ENCODE results near the gene CRB2.
A peak's percentile ranks its signal among the peaks of the same experiment; 100 is the strongest.

Gene CRB2

DNA sequence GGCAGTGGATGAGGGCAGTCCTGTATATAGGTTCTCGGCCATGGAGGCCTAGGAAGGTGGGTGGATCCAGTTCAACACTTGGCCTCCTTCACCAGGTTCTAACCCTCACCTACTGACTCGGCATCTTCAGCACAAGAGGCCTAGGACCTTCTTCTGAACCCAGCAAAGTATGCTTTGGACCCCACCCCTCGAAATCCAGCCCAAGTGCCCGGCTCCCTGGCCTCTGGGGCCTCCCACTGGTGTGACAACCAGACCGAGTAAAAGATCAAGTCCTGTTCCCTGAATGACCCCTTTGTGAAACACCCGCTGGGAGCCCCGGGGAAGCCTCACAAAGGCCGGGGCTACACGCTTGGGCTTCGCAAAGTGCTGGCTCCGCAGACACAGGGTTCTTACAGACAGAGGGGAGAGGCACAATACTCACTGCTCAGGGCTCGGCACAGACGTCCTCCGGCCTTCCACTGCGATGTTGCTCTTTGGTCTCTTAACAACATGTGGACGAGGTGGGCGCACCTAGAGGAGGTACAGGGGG lies 47.0 kb downstream of the CRB2 start:
- TF ChIP-seq, protein P1, sequence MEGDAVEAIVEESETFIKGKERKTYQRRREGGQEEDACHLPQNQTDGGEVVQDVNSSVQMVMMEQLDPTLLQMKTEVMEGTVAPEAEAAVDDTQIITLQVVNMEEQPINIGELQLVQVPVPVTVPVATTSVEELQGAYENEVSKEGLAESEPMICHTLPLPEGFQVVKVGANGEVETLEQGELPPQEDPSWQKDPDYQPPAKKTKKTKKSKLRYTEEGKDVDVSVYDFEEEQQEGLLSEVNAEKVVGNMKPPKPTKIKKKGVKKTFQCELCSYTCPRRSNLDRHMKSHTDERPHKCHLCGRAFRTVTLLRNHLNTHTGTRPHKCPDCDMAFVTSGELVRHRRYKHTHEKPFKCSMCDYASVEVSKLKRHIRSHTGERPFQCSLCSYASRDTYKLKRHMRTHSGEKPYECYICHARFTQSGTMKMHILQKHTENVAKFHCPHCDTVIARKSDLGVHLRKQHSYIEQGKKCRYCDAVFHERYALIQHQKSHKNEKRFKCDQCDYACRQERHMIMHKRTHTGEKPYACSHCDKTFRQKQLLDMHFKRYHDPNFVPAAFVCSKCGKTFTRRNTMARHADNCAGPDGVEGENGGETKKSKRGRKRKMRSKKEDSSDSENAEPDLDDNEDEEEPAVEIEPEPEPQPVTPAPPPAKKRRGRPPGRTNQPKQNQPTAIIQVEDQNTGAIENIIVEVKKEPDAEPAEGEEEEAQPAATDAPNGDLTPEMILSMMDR (conservative IDR thresholded peaks at IDR 0.05; ENCODE audit: control insufficient read depth, insufficient read depth, low read depth, low read length): no peak
- DNase-seq (ENCODE audit: low read depth): no peak

DNA sequence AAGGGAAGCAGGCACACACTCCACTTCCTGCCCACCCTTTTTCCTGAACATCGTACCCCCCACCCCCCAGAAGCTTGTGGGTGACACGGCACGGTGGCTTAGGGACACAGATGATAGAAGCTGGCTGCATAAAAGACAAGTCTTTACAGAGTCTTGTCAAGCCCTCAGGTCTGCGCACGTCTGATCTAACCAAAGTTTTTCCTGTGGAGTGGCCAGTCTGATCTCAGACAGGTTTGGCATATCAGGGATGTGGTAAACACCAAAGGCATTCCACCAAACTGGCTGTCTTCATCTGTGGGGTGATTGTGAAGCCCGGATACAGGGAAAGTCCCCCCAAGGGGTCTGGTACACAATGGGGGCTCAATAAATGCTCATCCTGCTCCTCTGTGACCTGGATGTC lies 50.0 kb downstream of the CRB2 start:
- TF ChIP-seq, protein P1 (conservative IDR thresholded peaks at IDR 0.05; ENCODE audit: control insufficient read depth, insufficient read depth, low read depth, low read length): no peak
- no peak overlapping the region for H3K4me3 ChIP-seq (ENCODE audit: control insufficient read depth, low read depth, low read length)
- no peak for DNase-seq (ENCODE audit: low read depth)

More for the DNA sequence above, 47.0 kb downstream of the CRB2 start:
- no peak overlapping the region for H3K4me3 ChIP-seq (ENCODE audit: control insufficient read depth, low read depth, low read length)

DNA sequence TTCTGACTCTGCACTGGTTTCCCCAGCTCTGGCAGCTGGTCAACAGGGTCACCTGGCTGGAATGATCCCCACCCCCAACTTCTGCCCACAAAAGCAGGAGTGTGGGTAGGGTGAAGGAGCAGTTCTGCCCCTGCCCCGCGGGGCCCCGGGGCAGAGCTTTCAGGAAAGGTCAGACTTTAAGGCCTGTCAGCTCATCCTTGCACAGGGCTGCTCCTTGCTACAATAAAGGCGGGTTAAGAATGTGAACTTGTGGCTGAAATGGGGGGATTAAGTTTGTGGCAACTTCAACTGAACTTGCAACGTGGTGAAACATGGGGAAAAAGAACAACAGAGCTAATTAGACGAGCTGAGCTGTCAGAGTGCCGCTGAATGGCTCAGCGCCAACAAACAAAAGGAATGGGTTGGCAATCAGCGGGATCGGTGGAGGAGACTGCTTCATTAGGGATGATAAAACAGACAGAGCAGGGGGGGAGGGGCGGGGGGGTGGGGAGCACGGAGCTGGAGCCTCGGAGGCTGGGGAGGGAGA lies 50.8 kb downstream of the CRB2 start:
- TF ChIP-seq, protein P1 (conservative IDR thresholded peaks at IDR 0.05; ENCODE audit: control insufficient read depth, insufficient read depth, low read depth, low read length): no peak
- no peak for DNase-seq (ENCODE audit: low read depth)
- no peak overlapping the region for H3K4me3 ChIP-seq (ENCODE audit: control insufficient read depth, low read depth, low read length)

DNA sequence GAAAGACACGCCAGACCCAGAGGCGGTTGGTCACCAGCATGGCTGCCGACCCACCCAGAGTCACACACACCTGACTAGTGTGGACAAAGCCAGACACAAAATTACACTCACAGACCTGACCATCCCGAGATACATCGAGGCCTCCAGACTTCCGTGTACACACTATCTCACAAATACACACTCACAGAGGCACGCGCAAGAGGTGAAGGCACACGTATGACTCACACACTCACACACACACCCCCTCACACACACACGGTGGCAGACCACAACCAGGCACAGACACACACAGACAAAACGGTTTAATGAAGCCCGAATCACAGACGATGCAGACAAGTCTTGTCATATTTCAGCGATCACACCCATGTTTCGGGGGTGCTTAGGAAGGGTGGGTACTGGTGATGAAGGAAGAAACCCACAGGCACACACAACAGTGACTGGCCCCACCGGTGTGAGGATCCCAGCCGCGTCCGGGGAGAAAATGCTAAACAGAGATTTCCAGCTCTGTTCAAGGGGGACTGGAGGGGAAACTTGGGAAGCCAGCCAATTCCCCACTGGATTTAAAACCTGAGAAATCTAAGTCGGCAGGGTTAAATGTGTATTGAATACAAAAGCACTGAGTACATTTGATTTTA lies 51.3 kb downstream of the CRB2 start:
- H3K4me3 ChIP-seq (ENCODE audit: control insufficient read depth, low read depth, low read length): no peak overlapping the region
- peak; percentile 6 for DNase-seq (ENCODE audit: low read depth)
- TF ChIP-seq, protein P1 (conservative IDR thresholded peaks at IDR 0.05; ENCODE audit: control insufficient read depth, insufficient read depth, low read depth, low read length): no peak

DNA sequence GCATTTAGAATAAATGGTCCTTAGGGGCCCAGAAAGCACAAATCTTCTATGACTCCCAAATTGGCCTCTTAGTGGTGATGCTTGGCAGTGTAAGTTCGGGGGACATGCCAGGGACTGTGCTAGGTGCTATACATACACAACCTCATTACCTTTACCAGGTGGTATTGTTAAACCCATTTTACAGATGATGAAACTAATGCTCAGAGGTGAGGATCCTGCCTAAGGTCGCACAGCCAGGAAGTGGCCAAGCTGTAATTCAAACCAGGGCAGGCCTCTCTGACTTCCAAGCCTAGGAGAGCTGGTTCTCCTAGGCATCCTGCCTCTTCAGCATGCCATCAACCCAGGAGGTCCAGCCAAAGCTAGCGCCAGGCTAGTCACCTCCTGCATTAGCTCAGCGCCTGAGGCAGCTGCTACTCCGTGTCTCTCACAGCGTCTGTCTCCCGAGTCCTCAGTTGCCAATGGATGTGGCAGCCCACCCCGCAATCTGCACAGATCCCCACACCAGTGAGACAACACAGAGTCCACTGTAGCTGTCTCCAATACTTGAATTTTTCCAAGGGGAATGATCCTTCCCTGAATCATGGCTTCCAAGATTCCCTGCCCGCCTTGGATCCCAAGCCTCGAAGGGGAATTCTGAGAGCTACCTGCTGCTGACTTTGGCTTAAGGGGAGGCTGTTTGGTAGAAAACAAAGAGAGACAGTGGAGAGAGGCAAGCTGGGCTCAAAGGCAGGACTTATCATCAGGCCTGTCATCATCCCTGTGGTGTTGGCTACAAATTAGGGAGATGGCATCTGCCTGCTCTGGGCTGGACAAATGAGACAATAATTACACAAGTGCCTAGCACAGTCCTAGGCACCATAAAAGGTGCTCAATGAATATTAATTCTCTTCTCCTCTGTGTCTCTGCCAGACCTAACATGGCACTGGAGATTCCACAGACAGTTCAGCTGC lies 52.6 kb downstream of the CRB2 start:
- DNase-seq (ENCODE audit: low read depth): no peak
- H3K4me3 ChIP-seq (ENCODE audit: control insufficient read depth, low read depth, low read length): no peak overlapping the region
- TF ChIP-seq, protein P1 (conservative IDR thresholded peaks at IDR 0.05; ENCODE audit: control insufficient read depth, insufficient read depth, low read depth, low read length): no peak

DNA sequence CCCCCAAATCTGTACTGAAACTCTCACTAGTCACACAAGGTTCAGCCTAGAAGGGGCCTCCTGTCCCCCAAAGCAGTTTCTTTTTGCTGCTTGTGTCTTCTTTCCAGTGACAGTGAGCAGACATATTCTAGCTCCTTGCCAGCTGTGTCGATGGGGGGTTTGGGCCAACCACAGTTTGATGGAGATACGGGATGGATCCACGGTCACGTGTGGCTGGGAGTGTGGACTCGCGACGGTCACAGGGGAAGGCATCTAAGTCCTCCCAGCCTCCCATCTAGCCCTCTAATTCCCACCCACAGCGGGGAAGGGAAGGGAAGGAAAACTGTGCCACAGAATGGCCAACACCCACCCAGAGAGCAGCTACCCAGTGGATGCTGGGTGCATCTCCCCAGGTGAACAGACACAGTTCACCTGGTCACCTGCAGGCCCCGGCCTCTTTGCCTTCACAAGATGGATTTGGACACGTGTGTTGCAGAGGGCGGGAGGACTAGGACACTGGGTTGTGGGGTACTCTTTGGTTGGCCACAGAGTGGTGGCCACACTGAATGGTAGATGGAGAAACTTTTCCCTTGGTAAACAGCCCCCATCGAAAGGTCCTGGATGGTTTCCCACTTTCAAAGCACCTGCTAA lies 54.4 kb downstream of the CRB2 start:
- TF ChIP-seq, protein P1 (conservative IDR thresholded peaks at IDR 0.05; ENCODE audit: control insufficient read depth, insufficient read depth, low read depth, low read length): no peak
- no peak for DNase-seq (ENCODE audit: low read depth)
- no peak overlapping the region for H3K4me3 ChIP-seq (ENCODE audit: control insufficient read depth, low read depth, low read length)

Measured in fibroblast of mammary gland (primary cell).